GM12865 (cell line): ENCODE measurements around the gene TBC1D14.

Source experiments
- DNase-seq: peaks from one replicate; pipeline ENCODE4 v3.0.0; 2010; ENCODE audit warnings: low read depth
- H3K4me3 ChIP-seq: 2 replicates; pipeline ENCODE4 v1.5.1; 2011; ENCODE audit warnings: mild to moderate bottlenecking, low read depth, low read length, control low read depth
- CTCF ChIP-seq: IDR thresholded peaks from 2 replicates; pipeline ENCODE4 v1.5.1; 2011; ENCODE audit warnings: low read length, control low read depth, low read depth, inconsistent platforms; ENCODE audit not compliant: insufficient read depth; ENCODE audit errors: missing control alignments

The TBC1D14 gene

DNA sequence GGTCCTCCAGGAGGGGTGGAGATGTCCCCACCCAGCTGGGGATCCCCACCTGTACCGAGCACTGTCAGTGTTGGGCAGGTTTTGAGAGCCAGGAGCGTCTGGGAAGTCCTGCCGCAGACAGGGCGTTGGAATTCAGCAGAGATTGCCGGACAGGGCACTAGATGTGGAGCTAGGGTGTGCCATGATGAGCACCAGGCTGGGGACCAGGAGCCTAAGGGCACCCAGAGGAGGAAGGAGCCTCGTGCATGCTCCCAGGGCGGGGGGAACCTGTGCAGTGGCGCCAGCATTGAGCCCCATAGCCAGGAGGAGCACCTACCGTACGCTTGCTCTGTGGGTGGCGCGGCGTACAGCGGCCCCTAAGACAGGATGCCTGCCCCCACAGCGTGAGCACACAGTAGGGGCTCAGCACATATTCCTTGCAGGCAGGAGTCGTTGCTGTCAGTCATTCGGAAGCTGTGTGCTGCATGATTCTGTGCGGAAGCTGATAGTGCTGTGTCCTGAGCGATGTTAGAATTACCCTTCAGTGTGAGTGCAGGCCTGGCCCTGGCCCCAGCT is 114.8 kb downstream of the TBC1D14 start:
- no peak for DNase-seq
- no peak overlapping the region for H3K4me3 ChIP-seq
- TF ChIP-seq CTCF: no peak

DNA sequence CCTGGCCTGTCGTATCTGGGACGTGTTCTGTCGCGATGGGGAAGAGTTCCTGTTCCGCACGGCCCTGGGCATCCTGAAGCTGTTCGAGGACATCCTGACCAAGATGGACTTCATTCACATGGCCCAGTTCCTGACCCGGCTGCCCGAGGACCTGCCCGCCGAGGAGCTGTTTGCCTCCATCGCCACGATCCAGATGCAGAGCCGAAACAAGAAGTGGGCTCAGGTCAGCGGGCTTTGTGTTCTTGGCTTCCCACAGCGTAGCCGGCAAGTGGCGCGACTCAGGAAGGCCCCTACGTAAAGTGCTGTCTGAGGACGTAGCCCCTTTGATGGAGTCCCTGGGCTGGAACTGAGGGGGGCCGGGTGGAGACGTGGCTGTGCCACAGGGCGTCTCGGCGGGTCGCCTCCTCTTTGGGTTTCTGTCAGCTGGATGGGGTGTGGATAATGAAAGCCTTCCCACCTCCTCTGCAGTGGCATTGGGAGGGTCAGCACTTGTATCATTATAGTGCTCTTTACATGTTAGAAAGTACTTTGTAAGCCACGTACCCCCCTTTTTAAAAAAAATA is 115.5 kb downstream of the TBC1D14 start:
- no peak for DNase-seq
- no peak overlapping the region for H3K4me3 ChIP-seq
- no peak for TF ChIP-seq CTCF

- no peak for DNase-seq
- TF ChIP-seq CTCF: no peak
- no peak overlapping the region for H3K4me3 ChIP-seq
Observed at GRCh38 chr4:7026107-7026506, 116.5 kb downstream of the TBC1D14 start.

DNA sequence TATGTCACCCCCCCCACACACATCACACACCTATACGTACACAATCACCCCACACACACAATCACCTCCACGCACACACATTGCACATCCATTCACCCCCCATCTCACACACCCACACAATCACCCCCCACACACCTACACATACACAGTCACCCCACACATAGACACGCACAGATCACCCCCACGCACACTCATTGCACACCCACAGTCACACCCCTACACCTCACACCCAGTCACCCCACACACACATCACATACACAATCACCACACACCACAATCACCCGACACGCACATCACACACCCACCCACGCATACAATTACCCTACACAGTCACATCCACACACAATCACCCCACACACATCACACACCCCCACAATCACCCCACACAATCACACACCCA is 117.7 kb downstream of the TBC1D14 start:
- DNase-seq: no peak
- H3K4me3 ChIP-seq: no peak overlapping the region
- no peak for TF ChIP-seq CTCF

- H3K4me3 ChIP-seq: no peak overlapping the region
- DNase-seq: no peak
- TF ChIP-seq CTCF: no peak
Observed at GRCh38 chr4:7027913-7028312, 118.3 kb downstream of the TBC1D14 start.

DNA sequence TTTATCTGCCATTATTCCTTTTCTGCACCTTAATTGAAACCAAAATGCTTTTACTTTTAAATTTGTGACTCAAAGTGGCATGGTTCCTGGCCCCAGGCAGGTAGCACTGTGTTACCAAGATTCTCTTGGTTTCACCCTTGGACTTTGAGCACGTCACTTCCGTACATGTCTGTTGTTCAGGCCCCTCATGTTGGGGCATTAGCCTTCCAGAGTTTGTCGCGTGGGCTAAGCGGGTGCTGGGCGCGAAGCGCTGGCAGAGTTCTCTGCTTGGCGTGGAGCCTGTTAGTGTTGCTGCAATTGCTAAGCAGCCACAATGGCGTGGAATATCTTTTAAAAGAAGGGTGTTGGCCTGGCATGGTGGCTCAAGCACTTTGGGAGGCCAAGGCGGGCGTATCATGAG is 119.6 kb downstream of the TBC1D14 start:
- H3K4me3 ChIP-seq: no peak overlapping the region
- TF ChIP-seq CTCF: no peak
- no peak for DNase-seq

GRCh38 chr4:7029921-7030320 is 120.3 kb downstream of the TBC1D14 start:
- no peak for DNase-seq
- no peak for TF ChIP-seq CTCF
- no peak overlapping the region for H3K4me3 ChIP-seq
